ENCODE data around the gene USPL1. TPM values are rescaled to one million over a fixed set of nuclear protein-coding genes. Genes with fewer than 3 reads are reported as not detected.
A peak's percentile ranks its signal among the peaks of the same experiment; 100 is the strongest.

Gene USPL1
- total RNA-seq, 1 experiment from 2014 or later: 6.0 TPM

- intact Hi-C loops (cut with micrococcal nuclease): no loop called here
- no peak overlapping the region for H2AFZ ChIP-seq (ENCODE audit: low read length)
- DNase-seq (no peak), ATAC-seq (no peak)
- no peaks in the 10 kb centered on the region for H3F3A ChIP-seq (ENCODE audit: low read length, unreplicated experiment)
- no TSS peak for BruUV-seq (replicated peaks)
- H3K9me2 ChIP-seq (replicated peaks; ENCODE audit: low read length): no peaks in the 10 kb centered on the region
- TF ChIP-seq CTCF (conservative IDR thresholded peaks at IDR 0.05; ENCODE audit: low read depth, low read length): no peak
- no peak for TF ChIP-seq EZH2 (IDR thresholded peaks at IDR 0.05; ENCODE audit: low read length, unreplicated experiment)
- TF ChIP-seq EZH2phosphoT487 (IDR thresholded peaks at IDR 0.05; ENCODE audit: borderline replicate concordance, low read length): no peak
- no peaks in the 10 kb centered on the region for H3K27me3 ChIP-seq (ENCODE audit: low read length)
- POLR2A ChIA-PET (ENCODE audit: unreplicated experiment): no interaction called here
- H3K9me3 ChIP-seq (ENCODE audit: low read length): no peaks in the 10 kb centered on the region
- H3K4me1 ChIP-seq (ENCODE audit: insufficient read depth, low read length): peaks cover 11% of the 10 kb centered on the region
- no peaks in the 10 kb centered on the region for H3K79me2 ChIP-seq (ENCODE audit: low read length)
- H3K27ac ChIP-seq (ENCODE audit: low read length): no peak overlapping the region
- no peaks in the 10 kb centered on the region for H3K36me3 ChIP-seq (ENCODE audit: low read depth, low read length)
- H4K20me1 ChIP-seq (ENCODE audit: low read length): no peaks in the 10 kb centered on the region
- no peak overlapping the region for H3K4me3 ChIP-seq (ENCODE audit: low read length)
- H3K9ac ChIP-seq (ENCODE audit: low read length): no peak overlapping the region
- CTCF ChIA-PET: no interaction called here
- no peak overlapping the region; the same call in 1 of the 2 replicates for H3K4me2 ChIP-seq (ENCODE audit: low read length)
Observed at GRCh38 chr13:30685320-30685859, 67.7 kb downstream of the USPL1 start.

- no peaks in the 10 kb centered on the region for H3K9me2 ChIP-seq (replicated peaks; ENCODE audit: low read length)
- no peaks in the 10 kb centered on the region for H3F3A ChIP-seq (ENCODE audit: low read length, unreplicated experiment)
- H3K79me2 ChIP-seq (ENCODE audit: low read length): no peaks in the 10 kb centered on the region
- no peaks in the 10 kb centered on the region for H3K27me3 ChIP-seq (ENCODE audit: low read length)
- DNase-seq (peak; percentile 26), ATAC-seq (no peak)
- H4K20me1 ChIP-seq (ENCODE audit: low read length): no peaks in the 10 kb centered on the region
- CTCF ChIA-PET: no interaction called here
- H2AFZ ChIP-seq (ENCODE audit: low read length): no peak overlapping the region
- peaks cover 15% of the 10 kb centered on the region for H3K4me1 ChIP-seq (ENCODE audit: insufficient read depth, low read length)
- BruUV-seq (replicated peaks): no TSS peak
- no peak overlapping the region for H3K9ac ChIP-seq (ENCODE audit: low read length)
- H3K27ac ChIP-seq (ENCODE audit: low read length): no peak overlapping the region
- intact Hi-C loops (cut with micrococcal nuclease): no loop called here
- H3K36me3 ChIP-seq (ENCODE audit: low read depth, low read length): no peaks in the 10 kb centered on the region
- no peak overlapping the region for H3K4me3 ChIP-seq (ENCODE audit: low read length)
- POLR2A ChIA-PET (ENCODE audit: unreplicated experiment): no interaction called here
- TF ChIP-seq EZH2phosphoT487 (IDR thresholded peaks at IDR 0.05; ENCODE audit: borderline replicate concordance, low read length) (no peak), EZH2 (IDR thresholded peaks at IDR 0.05; ENCODE audit: low read length, unreplicated experiment) (no peak), CTCF (conservative IDR thresholded peaks at IDR 0.05; ENCODE audit: low read depth, low read length) (no peak)
- H3K4me2 ChIP-seq (ENCODE audit: low read length): no peak overlapping the region; the same call in 1 of the 2 replicates
- no peaks in the 10 kb centered on the region for H3K9me3 ChIP-seq (ENCODE audit: low read length)
Observed at GRCh38 chr13:30685987-30686386, 68.3 kb downstream of the USPL1 start.

GRCh38 chr13:30687601-30688000, 69.9 kb downstream of the USPL1 start:
- no peaks in the 10 kb centered on the region for H3F3A ChIP-seq (ENCODE audit: low read length, unreplicated experiment)
- H3K27ac ChIP-seq (ENCODE audit: low read length): no peak overlapping the region
- no peaks in the 10 kb centered on the region for H3K9me3 ChIP-seq (ENCODE audit: low read length)
- no peak for TF ChIP-seq EZH2 (IDR thresholded peaks at IDR 0.05; ENCODE audit: low read length, unreplicated experiment)
- no peak for TF ChIP-seq CTCF (conservative IDR thresholded peaks at IDR 0.05; ENCODE audit: low read depth, low read length)
- no peak for TF ChIP-seq EZH2phosphoT487 (IDR thresholded peaks at IDR 0.05; ENCODE audit: borderline replicate concordance, low read length)
- no peak overlapping the region for H3K9ac ChIP-seq (ENCODE audit: low read length)
- no peaks in the 10 kb centered on the region for H3K36me3 ChIP-seq (ENCODE audit: low read depth, low read length)
- no peak overlapping the region for H3K4me3 ChIP-seq (ENCODE audit: low read length)
- no peaks in the 10 kb centered on the region for H3K27me3 ChIP-seq (ENCODE audit: low read length)
- ATAC-seq: no peak
- ChIA-PET POLR2A (ENCODE audit: unreplicated experiment) (no interaction called here), CTCF (no interaction called here)
- H3K4me2 ChIP-seq (ENCODE audit: low read length): no peak overlapping the region
- H3K4me1 ChIP-seq (ENCODE audit: insufficient read depth, low read length): peaks cover 15% of the 10 kb centered on the region
- H4K20me1 ChIP-seq (ENCODE audit: low read length): no peaks in the 10 kb centered on the region
- DNase-seq: no peak
- H3K79me2 ChIP-seq (ENCODE audit: low read length): no peaks in the 10 kb centered on the region
- no peaks in the 10 kb centered on the region for H3K9me2 ChIP-seq (replicated peaks; ENCODE audit: low read length)
- BruUV-seq (replicated peaks): no TSS peak
- intact Hi-C loops (cut with micrococcal nuclease): no loop called here
- H2AFZ ChIP-seq (ENCODE audit: low read length): no peak overlapping the region
